Measurements from ENCODE around the gene GPR137B. TPM values are rescaled to one million over a fixed set of nuclear protein-coding genes. Genes with fewer than 3 reads are reported as not detected.

Gene GPR137B
- total and polyA plus RNA-seq, 9 of the 15 experiments (the other 6 are each of a cell fraction or from before 2014, with no cell fraction given), result 0.04 to 1.0 (median 0.62) TPM

- TF ChIP-seq ZKSCAN8 (CRISPR knock-in tag; IDR thresholded peaks at IDR 0.05), result peak; percentile 76; the same call in 1 of the 2 replicates
- TF ChIP-seq ZNF232 (CRISPR knock-in tag; IDR thresholded peaks at IDR 0.05), result no peak
- TF ChIP-seq ZNF436 (CRISPR knock-in tag; IDR thresholded peaks at IDR 0.05), result no peak
- TF ChIP-seq ARNT (IDR thresholded peaks at IDR 0.05), result 0 out of 4 replicates have a peak, but pooled peaks of 1 of the 2 experiments have one; percentile 50
- no peak for TF ChIP-seq DACH1 (IDR thresholded peaks at IDR 0.05; ENCODE audit: partially characterized antibody)
- peak; percentile 40; the same call in 1 of the 2 replicates for TF ChIP-seq FOXM1 (IDR thresholded peaks at IDR 0.05; ENCODE audit: low read depth)
- no peak for TF ChIP-seq FOXM1 (CRISPR knock-in tag; IDR thresholded peaks at IDR 0.05; ENCODE audit: low read depth)
- no peak for TF ChIP-seq PHB2 (IDR thresholded peaks at IDR 0.05; ENCODE audit: low read depth)
- TF ChIP-seq RAD21 (CRISPR knock-in tag; conservative IDR thresholded peaks at IDR 0.05 in 1 of 2, IDR thresholded peaks at IDR 0.05 in 1 of 2), result peak in 1 of 2 experiments; percentile 39; a peak in 2 of 4 replicates
- TF ChIP-seq CBFA2T2 (conservative IDR thresholded peaks at IDR 0.05), result 0 out of 2 replicates have a peak, but pooled peaks have one; percentile 21
- TF ChIP-seq MAFF (IDR thresholded peaks at IDR 0.05; ENCODE audit: low read length), result no peak
- no peak for TF ChIP-seq CEBPG (CRISPR knock-in tag; IDR thresholded peaks at IDR 0.05)
- peak in 1 of 2 experiments; percentile 28; a peak in 1 of 4 replicates for TF ChIP-seq CEBPG (tag; conservative IDR thresholded peaks at IDR 0.05 in 1 of 2, IDR thresholded peaks at IDR 0.05 in 1 of 2)
- TF ChIP-seq TFAP4 (CRISPR knock-in tag; IDR thresholded peaks at IDR 0.05; ENCODE audit: borderline replicate concordance), result no peak
- TF ChIP-seq KLF13 (tag; IDR thresholded peaks at IDR 0.05; ENCODE audit: borderline replicate concordance, low read depth), result no peak
- no peak for TF ChIP-seq MITF (IDR thresholded peaks at IDR 0.05)
- no peak for TF ChIP-seq ARHGAP35 (IDR thresholded peaks at IDR 0.05; ENCODE audit: partially characterized antibody)
- TF ChIP-seq TEAD1 (CRISPR knock-in tag; IDR thresholded peaks at IDR 0.05), result no peak; a peak in 1 of 4 replicates
- no peak for TF ChIP-seq SMAD3 (CRISPR knock-in tag; conservative IDR thresholded peaks at IDR 0.05)
- TF ChIP-seq TOE1 (IDR thresholded peaks at IDR 0.05; ENCODE audit: borderline replicate concordance), result 0 out of 2 replicates have a peak, but pooled peaks have one; percentile 19
- TF ChIP-seq TOE1 (CRISPR knock-in tag; IDR thresholded peaks at IDR 0.05; ENCODE audit: borderline replicate concordance, low read depth), result no peak
- TF ChIP-seq MTA1 (IDR thresholded peaks at IDR 0.05; ENCODE audit: borderline replicate concordance), result peak; percentile 56; the same call in 1 of the 2 replicates
- TF ChIP-seq NBN (IDR thresholded peaks at IDR 0.05; ENCODE audit: low read depth), result peak; percentile 57; the same call in 1 of the 2 replicates
- no peak for TF ChIP-seq HMGXB4 (CRISPR knock-in tag; IDR thresholded peaks at IDR 0.05)
These were observed 111.7 kb downstream of the GPR137B start (continued) for GRCh38 chr1:236253918-236254637.

All from K562 (cell line).